GM12801 (cell line): ENCODE results near the gene TTYH1.

Experiments
- CTCF ChIP-seq: IDR thresholded peaks from one replicate; pipeline ENCODE4 v1.5.1; 2011; ENCODE audit warnings: control low read depth; ENCODE audit not compliant: insufficient read length; ENCODE audit errors: extremely low read depth

Gene TTYH1

GRCh38 chr19:54482889-54483288 lies 67.6 kb downstream of the TTYH1 start:
- no peak for TF ChIP-seq CTCF

GRCh38 chr19:54484451-54484850 lies 69.2 kb downstream of the TTYH1 start:
- TF ChIP-seq CTCF, result no peak

GRCh38 chr19:54485851-54486250 lies 70.6 kb downstream of the TTYH1 start:
- TF ChIP-seq CTCF, result no peak
